Dendritic cell treated with granulocyte-macrophage colony-stimulating factor and Interleukin-4, amounts not matched to agents 40 ng/mL and 50 ng/mL, for 4 days (primary cell): ENCODE measurements around the gene BLID.

ENCODE experiments used
- H3K27ac Mint-ChIP-seq: one replicate; pipeline ENCODE4 v1.8.0; 2022; ENCODE audit warnings: mild to moderate bottlenecking, mixed read lengths
- H3K27me3 Mint-ChIP-seq: one replicate; pipeline ENCODE4 v1.8.0; 2022; ENCODE audit warnings: mild to moderate bottlenecking, mixed read lengths
- H3K36me3 Mint-ChIP-seq: one replicate; pipeline ENCODE4 v1.8.0; 2022; ENCODE audit warnings: low read depth, mixed read lengths
- H3K4me1 Mint-ChIP-seq: one replicate; pipeline ENCODE4 v1.8.0; 2022; ENCODE audit warnings: low read depth, mixed read lengths
- H3K4me3 Mint-ChIP-seq: one replicate; pipeline ENCODE4 v1.8.0; 2022; ENCODE audit warnings: mild to moderate bottlenecking, moderate library complexity, mixed read lengths
- H3K9me3 Mint-ChIP-seq: one replicate; pipeline ENCODE4 v1.8.0; 2022; ENCODE audit warnings: mixed read lengths
- intact Hi-C: fragments of 100-400 bp; cut with micrococcal nuclease; formaldehyde crosslinking; loops from one replicate; pipeline ENCODE4 v1.15.0; 2022

Gene BLID

GRCh38 chr11:122126024-122126688, 10.1 kb upstream of the BLID start:
- Mint-ChIP-seq H3K4me3 (no peak overlapping the region), H3K36me3 (no peaks in the 10 kb centered on the region), H3K4me1 (no peaks in the 10 kb centered on the region), H3K27ac (no peak overlapping the region), H3K27me3 (peaks cover 2% of the 10 kb centered on the region), H3K9me3 (no peaks in the 10 kb centered on the region)
- intact Hi-C loops = no loop called here

- peaks cover 2% of the 10 kb centered on the region for H3K27me3 Mint-ChIP-seq
- intact Hi-C loops = no loop called here
- no peaks in the 10 kb centered on the region for H3K36me3 Mint-ChIP-seq
- no peak overlapping the region for H3K27ac Mint-ChIP-seq
- no peaks in the 10 kb centered on the region for H3K9me3 Mint-ChIP-seq
- no peak overlapping the region for H3K4me3 Mint-ChIP-seq
- H3K4me1 Mint-ChIP-seq = no peaks in the 10 kb centered on the region
Observed at GRCh38 chr11:122123263-122123929, 7.4 kb upstream of the BLID start.

GRCh38 chr11:122122179-122122578, 6.2 kb upstream of the BLID start:
- no peak overlapping the region for H3K4me3 Mint-ChIP-seq
- H3K27ac Mint-ChIP-seq = no peak overlapping the region
- H3K4me1 Mint-ChIP-seq = no peaks in the 10 kb centered on the region
- H3K9me3 Mint-ChIP-seq = no peaks in the 10 kb centered on the region
- intact Hi-C loops = no loop called here
- H3K36me3 Mint-ChIP-seq = no peaks in the 10 kb centered on the region
- H3K27me3 Mint-ChIP-seq = no peaks in the 10 kb centered on the region

GRCh38 chr11:122120096-122120495, 4.1 kb upstream of the BLID start:
- Mint-ChIP-seq H3K4me3 (no peak overlapping the region), H3K9me3 (no peaks in the 10 kb centered on the region), H3K27me3 (no peaks in the 10 kb centered on the region), H3K36me3 (no peaks in the 10 kb centered on the region), H3K4me1 (no peaks in the 10 kb centered on the region), H3K27ac (no peak overlapping the region)
- intact Hi-C loops = no loop called here

GRCh38 chr11:122116591-122116990, 576 bp upstream of the BLID start:
- no peaks in the 10 kb centered on the region for H3K9me3 Mint-ChIP-seq
- H3K36me3 Mint-ChIP-seq = no peaks in the 10 kb centered on the region
- H3K4me3 Mint-ChIP-seq = no peak overlapping the region
- H3K27ac Mint-ChIP-seq = no peak overlapping the region
- no peaks in the 10 kb centered on the region for H3K4me1 Mint-ChIP-seq
- H3K27me3 Mint-ChIP-seq = no peaks in the 10 kb centered on the region
- intact Hi-C loops = no loop called here

- Mint-ChIP-seq H3K27ac (no peak overlapping the region), H3K36me3 (no peaks in the 10 kb centered on the region), H3K4me1 (no peaks in the 10 kb centered on the region), H3K27me3 (no peaks in the 10 kb centered on the region), H3K4me3 (no peak overlapping the region), H3K9me3 (no peaks in the 10 kb centered on the region)
- intact Hi-C loops = no loop called here
Observed at GRCh38 chr11:122114976-122115375, 1.0 kb downstream of the BLID start.

GRCh38 chr11:122113836-122114825, 1.9 kb downstream of the BLID start:
- Mint-ChIP-seq H3K36me3 (no peaks in the 10 kb centered on the region), H3K4me3 (no peak overlapping the region), H3K27ac (no peak overlapping the region), H3K9me3 (no peaks in the 10 kb centered on the region), H3K4me1 (no peaks in the 10 kb centered on the region), H3K27me3 (no peaks in the 10 kb centered on the region)
- intact Hi-C loops = no loop called here

- H3K4me1 Mint-ChIP-seq = no peaks in the 10 kb centered on the region
- H3K4me3 Mint-ChIP-seq = no peak overlapping the region
- intact Hi-C loops = no loop called here
- no peaks in the 10 kb centered on the region for H3K36me3 Mint-ChIP-seq
- no peak overlapping the region for H3K27ac Mint-ChIP-seq
- no peaks in the 10 kb centered on the region for H3K27me3 Mint-ChIP-seq
- no peaks in the 10 kb centered on the region for H3K9me3 Mint-ChIP-seq
Observed at GRCh38 chr11:122112470-122113365, 3.3 kb downstream of the BLID start.

- Mint-ChIP-seq H3K4me1 (no peaks in the 10 kb centered on the region), H3K27me3 (peaks cover 7% of the 10 kb centered on the region), H3K27ac (no peak overlapping the region), H3K36me3 (no peaks in the 10 kb centered on the region), H3K9me3 (no peaks in the 10 kb centered on the region), H3K4me3 (no peak overlapping the region)
- intact Hi-C loops = no loop called here
Observed at GRCh38 chr11:122109932-122110331, 6.1 kb downstream of the BLID start.

GRCh38 chr11:122108828-122109227, 7.2 kb downstream of the BLID start:
- intact Hi-C loops = no loop called here
- H3K4me3 Mint-ChIP-seq = no peak overlapping the region

GRCh38 chr11:122108192-122108799, 7.7 kb downstream of the BLID start:
- Mint-ChIP-seq H3K9me3 (no peaks in the 10 kb centered on the region), H3K27me3 (peaks cover 13% of the 10 kb centered on the region), H3K36me3 (no peaks in the 10 kb centered on the region), H3K27ac (no peak overlapping the region), H3K4me3 (no peak overlapping the region), H3K4me1 (no peaks in the 10 kb centered on the region)
- intact Hi-C loops = no loop called here

More at GRCh38 chr11:122108828-122109227, 7.2 kb downstream of the BLID start:
- Mint-ChIP-seq H3K27me3 (peaks cover 13% of the 10 kb centered on the region), H3K36me3 (no peaks in the 10 kb centered on the region), H3K4me1 (no peaks in the 10 kb centered on the region), H3K27ac (no peak overlapping the region), H3K9me3 (no peaks in the 10 kb centered on the region)

- intact Hi-C loops = no loop called here
- no peak overlapping the region for H3K4me3 Mint-ChIP-seq
- no peaks in the 10 kb centered on the region for H3K9me3 Mint-ChIP-seq
- no peaks in the 10 kb centered on the region for H3K36me3 Mint-ChIP-seq
- no peaks in the 10 kb centered on the region for H3K4me1 Mint-ChIP-seq
- H3K27me3 Mint-ChIP-seq = peaks cover 13% of the 10 kb centered on the region
- no peak overlapping the region for H3K27ac Mint-ChIP-seq
Observed at GRCh38 chr11:122107566-122107965, 8.4 kb downstream of the BLID start.

GRCh38 chr11:122107045-122107444, 9.0 kb downstream of the BLID start:
- H3K9me3 Mint-ChIP-seq = no peaks in the 10 kb centered on the region
- H3K4me1 Mint-ChIP-seq = no peaks in the 10 kb centered on the region
- intact Hi-C loops = no loop called here
- H3K27me3 Mint-ChIP-seq = peaks cover 13% of the 10 kb centered on the region
- H3K36me3 Mint-ChIP-seq = no peaks in the 10 kb centered on the region
- no peak overlapping the region for H3K4me3 Mint-ChIP-seq
- H3K27ac Mint-ChIP-seq = no peak overlapping the region
